ENCODE data around the gene KCNAB2.

KCNAB2 gene

DNA sequence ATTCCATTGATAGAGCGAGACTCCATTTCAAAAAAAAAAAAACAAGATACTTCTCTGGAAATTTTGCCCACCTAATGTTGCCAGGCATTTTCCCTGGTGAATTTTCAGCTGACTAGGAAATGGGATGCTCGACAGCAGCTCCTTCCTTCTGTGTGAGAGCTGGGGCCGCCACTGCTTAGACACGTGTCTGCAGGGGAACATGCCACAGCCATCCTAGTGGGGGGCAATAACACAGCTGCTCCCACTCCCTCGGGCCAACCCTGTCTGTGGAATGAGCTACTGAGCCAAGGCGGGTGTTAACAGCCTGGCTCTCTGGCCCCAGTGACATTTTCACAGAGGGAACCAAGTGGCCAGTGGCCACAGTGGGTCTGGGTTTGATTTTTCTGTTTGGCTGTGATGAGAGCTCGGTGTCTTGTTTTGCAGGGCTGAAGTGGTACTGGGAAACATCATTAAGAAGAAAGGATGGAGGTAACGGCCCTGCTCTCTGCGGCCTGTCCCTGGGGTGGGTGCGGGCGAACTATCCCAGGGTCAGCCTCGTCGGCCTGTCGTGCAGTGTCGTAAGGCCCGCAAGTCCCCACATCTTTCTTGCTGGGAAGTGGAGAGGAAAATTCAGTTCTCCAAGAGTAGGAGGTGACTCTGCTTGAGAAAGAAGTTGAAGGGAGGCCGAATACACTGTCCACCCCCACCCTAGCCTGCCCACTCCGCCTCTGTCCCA is 39.2 kb downstream of the KCNAB2 start:
- Histone ChIP-seq H2AFZ (ENCODE audit: low read length) (no peak overlapping the region), H3K4me2 (ENCODE audit: low read depth, low read length) (no peak overlapping the region), H3K27me3 (replicated peaks; ENCODE audit: insufficient read depth, low read length) (no peaks in the 10 kb centered on the region), H3K79me2 (ENCODE audit: low read length) (no peaks in the 10 kb centered on the region), H3F3A (ENCODE audit: insufficient read depth, low read length) (no peaks in the 10 kb centered on the region), H3K9me3 (replicated peaks; ENCODE audit: insufficient read depth, low read length) (no peaks in the 10 kb centered on the region), H3K9ac (ENCODE audit: low read length) (no peak overlapping the region), H3K4me3 (ENCODE audit: low read length) (no peak overlapping the region), H3K9me2 (replicated peaks; ENCODE audit: insufficient read depth, low read length) (no peaks in the 10 kb centered on the region), H3K4me1 (ENCODE audit: low read length) (no peaks in the 10 kb centered on the region), H3K27ac (ENCODE audit: low read length) (no peak overlapping the region), H3K36me3 (replicated peaks; ENCODE audit: insufficient read depth, low read length) (no peaks in the 10 kb centered on the region), H4K20me1 (ENCODE audit: insufficient read depth, low read length) (no peaks in the 10 kb centered on the region)
- DNase-seq, result no peak
- TF ChIP-seq, protein P1, sequence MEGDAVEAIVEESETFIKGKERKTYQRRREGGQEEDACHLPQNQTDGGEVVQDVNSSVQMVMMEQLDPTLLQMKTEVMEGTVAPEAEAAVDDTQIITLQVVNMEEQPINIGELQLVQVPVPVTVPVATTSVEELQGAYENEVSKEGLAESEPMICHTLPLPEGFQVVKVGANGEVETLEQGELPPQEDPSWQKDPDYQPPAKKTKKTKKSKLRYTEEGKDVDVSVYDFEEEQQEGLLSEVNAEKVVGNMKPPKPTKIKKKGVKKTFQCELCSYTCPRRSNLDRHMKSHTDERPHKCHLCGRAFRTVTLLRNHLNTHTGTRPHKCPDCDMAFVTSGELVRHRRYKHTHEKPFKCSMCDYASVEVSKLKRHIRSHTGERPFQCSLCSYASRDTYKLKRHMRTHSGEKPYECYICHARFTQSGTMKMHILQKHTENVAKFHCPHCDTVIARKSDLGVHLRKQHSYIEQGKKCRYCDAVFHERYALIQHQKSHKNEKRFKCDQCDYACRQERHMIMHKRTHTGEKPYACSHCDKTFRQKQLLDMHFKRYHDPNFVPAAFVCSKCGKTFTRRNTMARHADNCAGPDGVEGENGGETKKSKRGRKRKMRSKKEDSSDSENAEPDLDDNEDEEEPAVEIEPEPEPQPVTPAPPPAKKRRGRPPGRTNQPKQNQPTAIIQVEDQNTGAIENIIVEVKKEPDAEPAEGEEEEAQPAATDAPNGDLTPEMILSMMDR (IDR thresholded peaks at IDR 0.05; ENCODE audit: low read length), result no peak

DNA sequence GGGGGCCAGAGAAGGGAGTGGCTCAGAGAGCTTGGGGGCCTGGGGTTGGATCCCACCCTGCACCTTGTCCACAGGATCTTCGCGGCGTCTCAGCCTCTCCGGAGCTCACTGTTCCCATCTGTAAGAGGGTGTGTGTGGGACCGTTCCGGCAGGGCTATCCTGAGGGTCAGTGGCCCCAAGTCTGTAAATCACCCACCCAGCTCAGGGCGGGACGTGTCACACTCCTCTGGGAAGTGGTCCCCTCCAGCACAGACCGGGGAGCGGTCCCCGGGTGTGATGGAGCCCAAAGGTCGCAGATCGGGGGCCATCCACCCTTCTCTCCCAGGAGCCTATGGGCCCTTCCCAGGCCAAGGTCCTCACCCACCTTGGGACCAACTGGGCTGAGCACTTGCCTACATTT is 40.0 kb downstream of the KCNAB2 start:
- no peaks in the 10 kb centered on the region for H3K27me3 ChIP-seq (replicated peaks; ENCODE audit: insufficient read depth, low read length)
- no peak overlapping the region for H3K27ac ChIP-seq (ENCODE audit: low read length)
- H3K9me3 ChIP-seq (replicated peaks; ENCODE audit: insufficient read depth, low read length), result no peaks in the 10 kb centered on the region
- H3K36me3 ChIP-seq (replicated peaks; ENCODE audit: insufficient read depth, low read length), result no peaks in the 10 kb centered on the region
- H4K20me1 ChIP-seq (ENCODE audit: insufficient read depth, low read length), result no peaks in the 10 kb centered on the region
- H3K79me2 ChIP-seq (ENCODE audit: low read length), result no peaks in the 10 kb centered on the region
- no peak for DNase-seq
- no peaks in the 10 kb centered on the region for H3F3A ChIP-seq (ENCODE audit: insufficient read depth, low read length)
- no peak overlapping the region for H3K9ac ChIP-seq (ENCODE audit: low read length)
- no peak overlapping the region for H2AFZ ChIP-seq (ENCODE audit: low read length)
- H3K4me1 ChIP-seq (ENCODE audit: low read length), result no peaks in the 10 kb centered on the region
- no peaks in the 10 kb centered on the region for H3K9me2 ChIP-seq (replicated peaks; ENCODE audit: insufficient read depth, low read length)
- no peak overlapping the region for H3K4me2 ChIP-seq (ENCODE audit: low read depth, low read length)
- TF ChIP-seq, protein P1 (IDR thresholded peaks at IDR 0.05; ENCODE audit: low read length), result no peak
- no peak for TF ChIP-seq EZH2 (optimal IDR thresholded peaks at IDR 0.05; ENCODE audit: low read depth, low read length)
- TF ChIP-seq EZH2phosphoT487 (IDR thresholded peaks at IDR 0.05; ENCODE audit: low read length), result no peak
- no peak overlapping the region for H3K4me3 ChIP-seq (ENCODE audit: low read length)

DNA sequence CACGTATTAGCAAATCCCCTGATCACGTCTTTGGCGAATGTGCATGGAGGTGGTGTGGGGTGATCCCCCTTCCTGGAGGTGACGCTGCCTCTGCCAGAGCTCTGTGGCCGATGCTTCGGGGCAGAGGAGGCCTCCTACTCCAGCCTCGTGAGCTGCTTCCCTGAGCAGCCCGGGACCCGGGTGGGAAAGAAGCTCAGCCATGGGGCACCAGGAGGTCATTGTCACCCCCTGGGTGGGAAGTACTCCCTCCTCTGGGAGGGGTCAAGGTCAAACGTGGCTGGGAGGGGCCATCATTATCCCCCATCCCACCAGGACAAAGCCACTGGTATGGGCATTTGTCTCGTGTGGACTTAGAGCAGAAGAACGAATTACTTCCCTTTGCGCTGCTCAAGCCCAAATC is 40.7 kb downstream of the KCNAB2 start:
- no peak for TF ChIP-seq EZH2phosphoT487 (IDR thresholded peaks at IDR 0.05; ENCODE audit: low read length)
- TF ChIP-seq EZH2 (optimal IDR thresholded peaks at IDR 0.05; ENCODE audit: low read depth, low read length), result no peak
- TF ChIP-seq, protein P1 (IDR thresholded peaks at IDR 0.05; ENCODE audit: low read length), result no peak
- Histone ChIP-seq H3K79me2 (ENCODE audit: low read length) (no peaks in the 10 kb centered on the region), H3K4me3 (ENCODE audit: low read length) (no peak overlapping the region), H3K36me3 (replicated peaks; ENCODE audit: insufficient read depth, low read length) (no peaks in the 10 kb centered on the region), H3K9ac (ENCODE audit: low read length) (no peak overlapping the region), H2AFZ (ENCODE audit: low read length) (no peak overlapping the region), H3F3A (ENCODE audit: insufficient read depth, low read length) (no peaks in the 10 kb centered on the region), H4K20me1 (ENCODE audit: insufficient read depth, low read length) (no peaks in the 10 kb centered on the region), H3K27ac (ENCODE audit: low read length) (no peak overlapping the region), H3K9me2 (replicated peaks; ENCODE audit: insufficient read depth, low read length) (no peaks in the 10 kb centered on the region), H3K4me1 (ENCODE audit: low read length) (no peaks in the 10 kb centered on the region), H3K4me2 (ENCODE audit: low read depth, low read length) (no peak overlapping the region), H3K27me3 (replicated peaks; ENCODE audit: insufficient read depth, low read length) (no peaks in the 10 kb centered on the region), H3K9me3 (replicated peaks; ENCODE audit: insufficient read depth, low read length) (no peaks in the 10 kb centered on the region)
- DNase-seq, result no peak

Data from MM.1S (cell line).